A673 (cell line): ENCODE results near the gene NCKAP5. TPM values are rescaled to one million over a fixed set of nuclear protein-coding genes. Genes with fewer than 3 reads are reported as not detected.
A peak's percentile ranks its signal among the peaks of the same experiment; 100 is the strongest.

Experiments used
- BruUV-seq: library from RNA; stranded (reverse); fragments of 400-500 nt; replicated peaks from 2 replicates; lab custom pipeline; 2021; lab: Mats Ljungman, UMichigan
- CTCF ChIA-PET: fragments of 300-600 bp; sonication (Branson Sonifier 250); formaldehyde crosslinking; loops from one replicate; lab custom pipeline; 2022; ENCODE audit warnings: antibody characterized with exemption; lab: Charles Lee
- POLR2A ChIA-PET: fragments of 300-600 bp; sonication (Branson Sonifier 250); formaldehyde crosslinking; loops from one replicate; lab custom pipeline; 2022; ENCODE audit warnings: antibody characterized with exemption; ENCODE audit not compliant: low non-redundant PET; lab: Charles Lee
- DNase-seq: peaks from one replicate; pipeline ENCODE4 v3.0.0-alpha.2; 2015; ENCODE audit warnings: low spot score
- H3K27ac ChIP-seq: fragments of 200-600 bp; sonication (generic); 2 replicates; pipeline ENCODE4 v1.5.1; 2016; ENCODE audit warnings: mixed run types, low read depth, mild to moderate bottlenecking, mixed read lengths, antibody characterized with exemption, low read length; ENCODE audit not compliant: poor library complexity, severe bottlenecking
- H3K27me3 ChIP-seq: fragments of 200-600 bp; sonication (generic); replicated peaks from 2 replicates; pipeline ENCODE4 v1.6.1; 2017; ENCODE audit warnings: mixed run types, low read depth, mild to moderate bottlenecking, mixed read lengths, antibody characterized with exemption, low read length; ENCODE audit not compliant: insufficient read depth, poor library complexity
- H3K36me3 ChIP-seq: fragments of 200-600 bp; sonication (generic); 2 replicates; pipeline ENCODE4 v1.6.1; 2016; ENCODE audit warnings: mixed run types, mild to moderate bottlenecking, mixed read lengths, antibody characterized with exemption, low read length; ENCODE audit not compliant: insufficient read depth, poor library complexity, severe bottlenecking
- H3K4me1 ChIP-seq: fragments of 200-600 bp; sonication (generic); 2 replicates; pipeline ENCODE4 v1.6.1; 2017; ENCODE audit warnings: mixed run types, mild to moderate bottlenecking, mixed read lengths, antibody characterized with exemption, low read length; ENCODE audit not compliant: insufficient read depth, poor library complexity, severe bottlenecking
- H3K4me3 ChIP-seq: fragments of 200-600 bp; sonication (generic); 2 replicates; pipeline ENCODE4 v1.5.1; 2016; ENCODE audit warnings: low read depth, mixed run types, mild to moderate bottlenecking, mixed read lengths, low read length; ENCODE audit not compliant: poor library complexity, severe bottlenecking
- H3K9me3 ChIP-seq: fragments of 200-600 bp; sonication (generic); 2 replicates; pipeline ENCODE4 v1.6.1; 2016; ENCODE audit warnings: mixed run types, low read depth, mild to moderate bottlenecking, mixed read lengths, antibody characterized with exemption, low read length; ENCODE audit not compliant: poor library complexity, severe bottlenecking
- CTCF ChIP-seq: fragments of 300-800, 200-600 bp; sonication (generic); conservative IDR thresholded peaks from 2 replicates; pipeline ENCODE4 v1.5.1; 2017; ENCODE audit warnings: low read depth, mild to moderate bottlenecking, antibody characterized with exemption, low read length, moderate library complexity, mixed read lengths
- EZH2 ChIP-seq: fragments of 200-600 bp; sonication (generic); IDR thresholded peaks from 2 replicates; pipeline ENCODE4 v1.6.1; 2017; ENCODE audit warnings: borderline replicate concordance, low read depth, mild to moderate bottlenecking, mixed read lengths, antibody characterized with exemption, low read length; ENCODE audit not compliant: poor library complexity, severe bottlenecking
- intact Hi-C: fragments of 100-400 bp; cut with micrococcal nuclease; formaldehyde crosslinking; loops from one replicate; pipeline ENCODE4 v1.10.0; 2022; ENCODE audit not compliant: unreplicated experiment
- total RNA-seq: library from RNA; stranded (reverse); gene quantifications from 2 replicates; pipeline ENCODE4 v1.2.3, GENCODE V29; 2021

NCKAP5 gene
- total RNA-seq, 1 experiment from 2014 or later, result 26.6 TPM

GRCh38 chr2:133334923-133335322 is 233.3 kb downstream of the NCKAP5 start:
- no peak overlapping the region for H3K4me3 ChIP-seq
- no peak for DNase-seq
- no peaks in the 10 kb centered on the region for H3K27me3 ChIP-seq
- BruUV-seq, result no TSS peak
- H3K27ac ChIP-seq, result no peak overlapping the region
- H3K36me3 ChIP-seq, result no peaks in the 10 kb centered on the region
- no peak for TF ChIP-seq EZH2
- no peak for TF ChIP-seq CTCF
- intact Hi-C loops, result no loop called here
- CTCF ChIA-PET, result no interaction called here
- POLR2A ChIA-PET, result no interaction called here
- H3K4me1 ChIP-seq, result no peaks in the 10 kb centered on the region
- no peaks in the 10 kb centered on the region for H3K9me3 ChIP-seq

GRCh38 chr2:133333181-133333580 is 235.1 kb downstream of the NCKAP5 start:
- Histone ChIP-seq H3K4me3 (no peak overlapping the region), H3K4me1 (no peaks in the 10 kb centered on the region), H3K36me3 (no peaks in the 10 kb centered on the region), H3K9me3 (no peaks in the 10 kb centered on the region), H3K27me3 (no peaks in the 10 kb centered on the region), H3K27ac (no peak overlapping the region)
- no TSS peak for BruUV-seq
- no peak for DNase-seq
- ChIA-PET POLR2A (no interaction called here), CTCF (no interaction called here)
- intact Hi-C loops, result no loop called here
- TF ChIP-seq EZH2, result no peak
- no peak for TF ChIP-seq CTCF

- H3K4me1 ChIP-seq, result peaks cover 10% of the 10 kb centered on the region
- H3K4me3 ChIP-seq, result no peak overlapping the region
- ChIA-PET CTCF (no interaction called here), POLR2A (no interaction called here)
- H3K27ac ChIP-seq, result no peak overlapping the region
- H3K9me3 ChIP-seq, result no peaks in the 10 kb centered on the region
- H3K27me3 ChIP-seq, result no peaks in the 10 kb centered on the region
- peak; percentile 18 for DNase-seq
- intact Hi-C loops, result no loop called here
- no TSS peak for BruUV-seq
- TF ChIP-seq CTCF (no peak), EZH2 (no peak)
- no peaks in the 10 kb centered on the region for H3K36me3 ChIP-seq
These were observed 236.8 kb downstream of the NCKAP5 start for GRCh38 chr2:133331436-133331835.
